H54 (cell line): ENCODE data around the gene PARP3.
A peak's percentile ranks its signal among the peaks of the same experiment; 100 is the strongest.
"Not testable (repeated sequence)": the region's sequence is repeated elsewhere in the genome, so short reads cannot be mapped to it uniquely, and the experiment has no call there.

Source experiments
- DNase-seq: peaks from one replicate; pipeline ENCODE4 v3.0.0; 2011; ENCODE audit warnings: low spot score, mixed read lengths; ENCODE audit not compliant: insufficient read length
- FAIRE-seq: peaks from 3 replicates; lab custom pipeline; 2011; peaks lifted over from hg19 to GRCh38; lab: Jason Lieb, UNC
- POLR2A ChIP-seq: IDR thresholded peaks from 2 replicates; pipeline ENCODE4 v1.6.1; 2011; ENCODE audit warnings: low read depth, mild to moderate bottlenecking, low read length

PARP3 gene

GRCh38 chr3:51987568-51987967 lies 45.4 kb downstream of the PARP3 start:
- DNase-seq (no peak), FAIRE-seq (no peak)
- no peak for TF ChIP-seq POLR2A

GRCh38 chr3:51988286-51989146 lies 46.4 kb downstream of the PARP3 start:
- TF ChIP-seq POLR2A: no peak
- DNase-seq (no peak), FAIRE-seq (no peak)

- not testable (repeated sequence) for FAIRE-seq, DNase-seq
Observed at GRCh38 chr3:51990501-51990971, 48.4 kb downstream of the PARP3 start.

- FAIRE-seq: no peak
- no peak for DNase-seq
- TF ChIP-seq POLR2A: no peak
Observed at GRCh38 chr3:51992017-51992682, 50.0 kb downstream of the PARP3 start.

- DNase-seq, FAIRE-seq: not testable (repeated sequence)
Observed at GRCh38 chr3:51993657-51994056, 51.5 kb downstream of the PARP3 start.

GRCh38 chr3:51994530-51994929 lies 52.4 kb downstream of the PARP3 start:
- TF ChIP-seq POLR2A: no peak
- FAIRE-seq: no peak
- DNase-seq: no peak

- peak; percentile 81 for TF ChIP-seq POLR2A
- peak; percentile 88 for DNase-seq
- FAIRE-seq: no peak
Observed at GRCh38 chr3:51995346-51996163, 53.4 kb downstream of the PARP3 start, which contains the start of gene RPL29. Gene RPL29, minus strand, starts transcription at chr3:51995895. Its CDS starts 434 bp downstream, at chr3:51995461.

GRCh38 chr3:51997172-51997571 lies 55.0 kb downstream of the PARP3 start:
- TF ChIP-seq POLR2A: no peak
- FAIRE-seq: no peak

GRCh38 chr3:51997935-51998596 lies 55.9 kb downstream of the PARP3 start:
- FAIRE-seq: no peak
- no peak for TF ChIP-seq POLR2A
- peak; percentile 82 for DNase-seq

More at GRCh38 chr3:51997172-51997571, 55.0 kb downstream of the PARP3 start:
- no peak for DNase-seq
